Loucy (cell line): ENCODE data around the gene U2AF1.
"Not testable (repeated sequence)": the region's sequence is repeated elsewhere in the genome, so short reads cannot be mapped to it uniquely, and the experiment has no call there.

Source experiments
- EZH2phosphoT487 ChIP-seq: fragments of 200-600 bp; IDR thresholded peaks from 2 replicates; pipeline ENCODE4 v1.6.1; 2018; ENCODE audit warnings: antibody characterized with exemption, mild to moderate bottlenecking, moderate library complexity, borderline replicate concordance
- TF ChIP-seq, protein P1 (sequence below): fragments of 200-600 bp; sonication (generic); conservative IDR thresholded peaks from 2 replicates; pipeline ENCODE4 v1.5.1; 2014; ENCODE audit warnings: mild to moderate bottlenecking, antibody characterized with exemption, low read length

DNA sequence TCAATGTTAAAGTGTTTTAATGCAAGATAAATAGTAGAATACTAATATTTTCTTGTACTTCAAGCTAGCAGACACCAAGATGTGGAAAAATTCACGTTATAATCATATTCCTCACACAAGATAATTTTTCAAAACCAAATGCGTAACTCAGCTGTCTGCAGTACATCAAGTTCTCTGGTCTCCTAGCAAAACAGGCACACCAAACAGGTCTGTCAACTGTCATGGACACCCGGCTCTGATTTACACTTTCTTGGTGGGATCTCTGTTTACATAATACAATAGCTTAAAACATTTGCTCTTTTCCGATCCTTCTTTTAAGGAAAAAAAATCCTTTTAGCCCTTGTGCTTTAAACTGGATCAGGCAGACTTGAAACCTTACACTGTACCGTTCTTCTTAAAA lies 5.7 kb downstream of the U2AF1 start:
- TF ChIP-seq, protein P1, sequence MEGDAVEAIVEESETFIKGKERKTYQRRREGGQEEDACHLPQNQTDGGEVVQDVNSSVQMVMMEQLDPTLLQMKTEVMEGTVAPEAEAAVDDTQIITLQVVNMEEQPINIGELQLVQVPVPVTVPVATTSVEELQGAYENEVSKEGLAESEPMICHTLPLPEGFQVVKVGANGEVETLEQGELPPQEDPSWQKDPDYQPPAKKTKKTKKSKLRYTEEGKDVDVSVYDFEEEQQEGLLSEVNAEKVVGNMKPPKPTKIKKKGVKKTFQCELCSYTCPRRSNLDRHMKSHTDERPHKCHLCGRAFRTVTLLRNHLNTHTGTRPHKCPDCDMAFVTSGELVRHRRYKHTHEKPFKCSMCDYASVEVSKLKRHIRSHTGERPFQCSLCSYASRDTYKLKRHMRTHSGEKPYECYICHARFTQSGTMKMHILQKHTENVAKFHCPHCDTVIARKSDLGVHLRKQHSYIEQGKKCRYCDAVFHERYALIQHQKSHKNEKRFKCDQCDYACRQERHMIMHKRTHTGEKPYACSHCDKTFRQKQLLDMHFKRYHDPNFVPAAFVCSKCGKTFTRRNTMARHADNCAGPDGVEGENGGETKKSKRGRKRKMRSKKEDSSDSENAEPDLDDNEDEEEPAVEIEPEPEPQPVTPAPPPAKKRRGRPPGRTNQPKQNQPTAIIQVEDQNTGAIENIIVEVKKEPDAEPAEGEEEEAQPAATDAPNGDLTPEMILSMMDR: not testable (repeated sequence)
- TF ChIP-seq EZH2phosphoT487: not testable (repeated sequence)
